ENCODE data around the gene ALK.

Gene ALK

DNA sequence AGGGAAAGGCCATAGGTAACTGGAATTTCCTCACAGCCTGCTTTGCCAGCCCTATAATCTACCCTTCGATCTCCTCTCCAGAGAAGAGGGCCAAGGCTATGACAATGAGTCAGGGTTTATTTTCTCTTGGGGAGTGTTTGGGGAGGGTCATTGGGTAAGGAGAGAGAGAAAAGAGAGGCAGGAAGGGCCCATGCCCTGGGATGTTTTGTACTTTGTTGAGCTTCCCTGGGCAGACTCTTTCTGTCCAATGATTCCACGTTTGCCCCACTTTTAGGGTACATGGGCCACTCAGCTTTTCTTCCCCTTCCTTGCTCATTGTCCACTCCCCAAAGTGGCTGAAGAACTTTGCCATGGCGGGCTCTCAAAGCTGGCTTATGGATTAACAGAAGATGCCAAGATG lies 224.2 kb downstream of the ALK start:
- TF ChIP-seq, protein P1, sequence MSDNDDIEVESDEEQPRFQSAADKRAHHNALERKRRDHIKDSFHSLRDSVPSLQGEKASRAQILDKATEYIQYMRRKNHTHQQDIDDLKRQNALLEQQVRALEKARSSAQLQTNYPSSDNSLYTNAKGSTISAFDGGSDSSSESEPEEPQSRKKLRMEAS (IDR thresholded peaks at IDR 0.05; ENCODE audit: low read depth, low read length) = no peak
- TF ChIP-seq, protein P2, sequence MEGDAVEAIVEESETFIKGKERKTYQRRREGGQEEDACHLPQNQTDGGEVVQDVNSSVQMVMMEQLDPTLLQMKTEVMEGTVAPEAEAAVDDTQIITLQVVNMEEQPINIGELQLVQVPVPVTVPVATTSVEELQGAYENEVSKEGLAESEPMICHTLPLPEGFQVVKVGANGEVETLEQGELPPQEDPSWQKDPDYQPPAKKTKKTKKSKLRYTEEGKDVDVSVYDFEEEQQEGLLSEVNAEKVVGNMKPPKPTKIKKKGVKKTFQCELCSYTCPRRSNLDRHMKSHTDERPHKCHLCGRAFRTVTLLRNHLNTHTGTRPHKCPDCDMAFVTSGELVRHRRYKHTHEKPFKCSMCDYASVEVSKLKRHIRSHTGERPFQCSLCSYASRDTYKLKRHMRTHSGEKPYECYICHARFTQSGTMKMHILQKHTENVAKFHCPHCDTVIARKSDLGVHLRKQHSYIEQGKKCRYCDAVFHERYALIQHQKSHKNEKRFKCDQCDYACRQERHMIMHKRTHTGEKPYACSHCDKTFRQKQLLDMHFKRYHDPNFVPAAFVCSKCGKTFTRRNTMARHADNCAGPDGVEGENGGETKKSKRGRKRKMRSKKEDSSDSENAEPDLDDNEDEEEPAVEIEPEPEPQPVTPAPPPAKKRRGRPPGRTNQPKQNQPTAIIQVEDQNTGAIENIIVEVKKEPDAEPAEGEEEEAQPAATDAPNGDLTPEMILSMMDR (IDR thresholded peaks at IDR 0.05; ENCODE audit: low read depth, low read length) = no peak
- no peak for TF ChIP-seq POLR2A (IDR thresholded peaks at IDR 0.05; ENCODE audit: extremely low read depth, insufficient read length)
- no peak for TF ChIP-seq MYC (IDR thresholded peaks at IDR 0.05; ENCODE audit: low read depth, low read length)
- no peak for DNase-seq (ENCODE audit: low read depth)

DNA sequence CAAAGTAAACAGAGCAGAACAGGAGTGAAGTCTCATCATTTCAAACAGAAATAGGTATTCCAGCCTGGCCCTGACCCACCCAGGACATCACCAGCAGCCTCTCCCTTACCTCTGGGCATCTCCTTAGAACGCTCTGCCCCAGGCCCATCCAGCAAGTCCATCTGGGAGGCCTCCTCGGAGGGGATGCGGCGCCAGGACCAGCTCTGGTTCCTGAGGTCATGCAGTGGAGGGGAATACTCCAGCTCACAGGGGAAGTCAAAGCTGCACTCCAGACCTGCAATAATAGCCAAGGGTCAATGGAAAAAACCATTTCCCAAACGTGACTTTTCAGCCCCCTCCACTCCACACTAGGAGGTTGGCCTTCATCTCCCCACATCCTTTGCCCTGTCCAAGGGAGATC lies 226.6 kb downstream of the ALK start:
- no peak overlapping the region for H3K4me3 ChIP-seq (ENCODE audit: low read depth, low read length)

More for the DNA sequence above, 224.2 kb downstream of the ALK start:
- H3K4me3 ChIP-seq (ENCODE audit: low read depth, low read length) = no peak overlapping the region

DNA sequence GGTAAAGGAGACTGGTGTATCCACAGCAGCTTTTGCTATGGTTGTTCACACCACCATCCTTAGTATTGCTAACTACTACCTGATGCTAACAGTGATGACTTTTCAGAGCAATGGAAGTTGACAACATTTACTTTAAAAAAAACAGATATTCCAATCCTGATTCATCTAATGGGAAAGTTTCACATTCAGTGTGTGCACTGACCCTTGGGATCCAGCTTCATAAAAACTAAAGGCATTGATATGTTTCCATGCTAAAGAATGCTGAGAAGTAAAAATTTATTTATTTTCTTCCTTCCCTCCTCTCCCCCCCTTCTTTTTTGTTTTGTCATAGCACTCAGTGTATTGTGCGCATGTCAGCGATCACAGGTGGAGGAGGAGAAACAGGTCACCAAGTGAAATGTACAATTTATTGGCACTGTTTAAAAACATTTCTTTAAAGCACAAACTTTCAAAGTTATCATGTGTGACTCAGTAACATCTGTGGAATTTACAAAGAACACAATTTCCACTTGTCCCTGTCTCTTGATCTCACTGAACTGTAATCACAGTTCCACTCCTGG lies 229.9 kb downstream of the ALK start:
- DNase-seq (ENCODE audit: low read depth) = no peak
- no peak overlapping the region for H3K4me3 ChIP-seq (ENCODE audit: low read depth, low read length)
- TF ChIP-seq, protein P2 (IDR thresholded peaks at IDR 0.05; ENCODE audit: low read depth, low read length) = no peak
- TF ChIP-seq, protein P1 (IDR thresholded peaks at IDR 0.05; ENCODE audit: low read depth, low read length) = no peak
- TF ChIP-seq POLR2A (IDR thresholded peaks at IDR 0.05; ENCODE audit: extremely low read depth, insufficient read length) = no peak
- no peak for TF ChIP-seq MYC (IDR thresholded peaks at IDR 0.05; ENCODE audit: low read depth, low read length)

More for the DNA sequence above, 226.6 kb downstream of the ALK start:
- DNase-seq (ENCODE audit: low read depth) = no peak
- TF ChIP-seq, protein P1 (IDR thresholded peaks at IDR 0.05; ENCODE audit: low read depth, low read length) = no peak
- no peak for TF ChIP-seq MYC (IDR thresholded peaks at IDR 0.05; ENCODE audit: low read depth, low read length)

DNA sequence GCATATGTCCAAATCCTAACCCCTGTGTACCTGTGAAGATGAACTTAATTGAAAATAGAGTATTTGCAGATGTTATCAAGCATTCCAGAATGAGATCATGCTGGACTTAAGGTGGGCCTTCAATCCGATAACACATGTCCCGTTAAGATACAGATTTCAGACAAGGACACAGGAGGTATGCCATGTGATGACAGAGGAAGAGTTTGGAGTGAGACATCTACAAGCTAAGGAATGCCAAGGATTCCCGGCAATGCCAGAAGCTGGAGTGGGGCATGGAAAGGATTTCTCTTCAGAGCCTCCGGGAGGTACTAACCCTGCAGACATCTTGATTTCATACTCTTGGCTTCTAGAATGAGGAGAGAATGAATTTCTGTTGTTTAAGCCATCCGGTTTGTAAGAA lies 231.7 kb downstream of the ALK start:
- H3K4me3 ChIP-seq (ENCODE audit: low read depth, low read length) = no peak overlapping the region
- TF ChIP-seq MYC (IDR thresholded peaks at IDR 0.05; ENCODE audit: low read depth, low read length) = no peak
- TF ChIP-seq POLR2A (IDR thresholded peaks at IDR 0.05; ENCODE audit: extremely low read depth, insufficient read length) = no peak
- TF ChIP-seq, protein P1 (IDR thresholded peaks at IDR 0.05; ENCODE audit: low read depth, low read length) = no peak
- TF ChIP-seq, protein P2 (IDR thresholded peaks at IDR 0.05; ENCODE audit: low read depth, low read length) = no peak
- no peak for DNase-seq (ENCODE audit: low read depth)

DNA sequence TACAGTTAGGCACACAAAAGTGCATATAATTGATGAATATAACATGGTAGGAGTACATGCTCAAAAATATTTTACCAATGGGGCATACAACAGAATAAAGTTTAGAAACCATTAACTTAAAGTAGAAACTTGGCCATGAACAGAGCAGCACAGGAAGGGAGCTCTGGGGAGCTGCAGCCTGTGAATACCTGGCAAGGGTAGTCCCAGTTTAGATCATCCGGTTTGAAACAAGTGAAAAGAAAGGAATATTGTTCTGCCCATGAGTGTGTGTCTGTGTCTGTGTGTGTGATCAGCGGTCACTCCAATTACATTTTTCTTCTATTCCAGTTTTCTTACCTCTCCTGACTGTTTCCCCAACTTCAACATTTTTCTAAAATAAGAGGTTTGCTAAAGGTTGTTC lies 233.0 kb downstream of the ALK start:
- TF ChIP-seq POLR2A (IDR thresholded peaks at IDR 0.05; ENCODE audit: extremely low read depth, insufficient read length) (no peak), MYC (IDR thresholded peaks at IDR 0.05; ENCODE audit: low read depth, low read length) (no peak)
- TF ChIP-seq, protein P2 (IDR thresholded peaks at IDR 0.05; ENCODE audit: low read depth, low read length) = no peak
- TF ChIP-seq, protein P1 (IDR thresholded peaks at IDR 0.05; ENCODE audit: low read depth, low read length) = no peak
- no peak overlapping the region for H3K4me3 ChIP-seq (ENCODE audit: low read depth, low read length)
- no peak for DNase-seq (ENCODE audit: low read depth)

DNA sequence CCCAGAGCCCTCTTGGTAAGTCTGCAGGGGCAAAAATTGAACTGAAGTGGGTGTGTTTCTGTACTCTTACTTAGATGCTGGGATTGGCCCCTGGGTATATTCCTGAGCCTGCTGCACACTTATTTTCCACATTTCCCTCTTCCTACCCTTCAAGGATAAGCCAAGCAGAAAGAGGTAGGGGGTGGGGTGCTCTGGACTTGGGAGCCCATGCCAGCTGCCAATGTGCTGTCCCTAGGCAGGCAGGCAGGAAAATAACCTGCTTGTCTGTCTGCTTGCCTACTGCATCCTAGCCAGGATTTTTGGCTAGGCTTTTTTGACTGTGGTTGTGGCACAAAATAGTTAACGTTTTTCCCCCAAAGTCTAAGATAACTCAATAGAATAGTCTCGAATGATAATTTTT lies 234.3 kb downstream of the ALK start:
- TF ChIP-seq MYC (IDR thresholded peaks at IDR 0.05; ENCODE audit: low read depth, low read length) (no peak), POLR2A (IDR thresholded peaks at IDR 0.05; ENCODE audit: extremely low read depth, insufficient read length) (no peak)
- TF ChIP-seq, protein P1 (IDR thresholded peaks at IDR 0.05; ENCODE audit: low read depth, low read length) = no peak
- TF ChIP-seq, protein P2 (IDR thresholded peaks at IDR 0.05; ENCODE audit: low read depth, low read length) = no peak
- DNase-seq (ENCODE audit: low read depth) = no peak
- no peak overlapping the region for H3K4me3 ChIP-seq (ENCODE audit: low read depth, low read length)

Data from NB4 (cell line).